IPS-NIHi11 (cell line): Measurements from ENCODE around the gene ITSN1.
A peak's percentile ranks its signal among the peaks of the same experiment; 100 is the strongest.
"Not testable (repeated sequence)": the region's sequence is repeated elsewhere in the genome, so short reads cannot be mapped to it uniquely, and the experiment has no call there.

Experiments used
- DNase-seq: peaks from one replicate; pipeline ENCODE4 v3.0.0; 2012; ENCODE audit warnings: mixed read lengths, low spot score

ITSN1 gene

GRCh38 chr21:33682992-33683627 is 40.8 kb downstream of the ITSN1 start:
- DNase-seq = no peak

- no peak for DNase-seq
Measured at GRCh38 chr21:33684068-33684467, 41.8 kb downstream of the ITSN1 start.

DNA sequence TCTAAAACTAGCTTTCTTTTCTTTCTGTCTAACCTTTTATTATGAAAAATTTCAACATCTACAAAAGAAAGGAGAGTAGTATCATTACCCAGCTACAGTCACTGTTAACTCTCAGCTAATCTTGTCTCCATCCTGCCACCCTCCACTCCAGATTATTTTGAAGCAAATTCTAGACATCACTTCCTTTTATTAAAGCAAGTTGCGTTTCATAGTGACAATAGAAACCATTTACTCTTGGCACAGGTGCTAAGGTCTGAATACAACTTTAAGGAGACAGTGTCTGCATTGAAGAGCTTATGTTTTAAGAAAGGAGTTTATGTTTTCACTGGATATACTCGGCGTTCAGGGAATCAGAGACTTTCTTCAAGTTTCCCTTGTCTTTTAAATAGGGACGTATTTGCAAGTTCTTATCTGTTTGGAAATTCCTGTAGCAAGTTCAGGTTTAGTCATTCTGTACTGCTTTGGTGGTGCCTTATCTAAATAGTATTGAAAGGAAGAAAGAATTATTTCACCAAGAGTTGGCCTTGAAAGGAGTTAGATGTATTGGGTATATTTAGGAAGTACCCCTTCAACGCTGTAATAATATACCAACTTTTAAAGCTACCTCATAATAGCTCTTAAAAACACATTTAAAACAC is 42.7 kb downstream of the ITSN1 start:
- DNase-seq = no peak

DNA sequence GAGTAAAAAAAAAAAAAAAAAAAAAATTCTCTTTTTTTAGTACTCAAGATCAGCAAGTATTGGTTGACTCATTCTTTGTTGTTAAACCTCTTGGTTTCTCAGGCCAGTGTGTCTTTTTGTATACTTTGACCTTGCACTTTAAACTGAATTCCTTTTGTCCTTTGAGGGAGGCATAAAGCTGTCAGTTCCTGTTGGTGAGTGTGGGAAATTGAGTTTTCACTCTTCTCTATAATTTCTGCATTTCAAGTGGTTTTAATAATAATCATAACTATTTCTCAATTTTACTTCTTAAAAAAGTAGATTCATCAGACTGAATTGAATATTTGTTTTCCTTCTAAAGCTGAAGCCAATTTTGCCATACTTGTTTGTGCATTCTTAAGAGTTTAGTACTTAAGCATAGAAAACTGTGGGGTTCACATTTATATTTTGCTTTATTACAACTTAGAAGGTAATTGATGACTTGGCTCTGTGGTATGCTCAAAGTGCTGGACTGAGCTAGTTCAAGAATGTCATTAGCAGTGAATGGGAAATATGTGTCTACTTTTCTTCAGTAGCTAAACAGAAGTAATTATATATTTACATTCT is 43.4 kb downstream of the ITSN1 start:
- no peak for DNase-seq

DNA sequence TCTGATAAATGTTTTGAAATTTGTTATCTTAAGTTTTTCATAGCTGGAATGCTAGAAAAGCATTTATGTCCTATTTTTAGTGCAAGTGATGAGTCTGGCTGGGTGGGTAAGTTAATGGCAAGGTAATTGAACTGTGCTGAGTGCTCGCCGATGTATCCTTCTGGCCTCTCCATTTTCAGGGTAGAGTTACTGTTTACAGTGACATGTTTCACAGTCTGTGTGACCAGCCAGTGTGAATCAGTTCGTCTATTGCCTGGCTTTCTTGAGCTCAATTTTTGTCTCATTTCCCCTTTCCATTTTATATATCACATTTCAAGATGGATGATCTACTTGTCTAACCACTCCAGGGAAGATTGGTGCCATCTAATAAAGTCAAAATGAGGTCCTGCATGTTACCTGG is 44.1 kb downstream of the ITSN1 start:
- no peak for DNase-seq

DNA sequence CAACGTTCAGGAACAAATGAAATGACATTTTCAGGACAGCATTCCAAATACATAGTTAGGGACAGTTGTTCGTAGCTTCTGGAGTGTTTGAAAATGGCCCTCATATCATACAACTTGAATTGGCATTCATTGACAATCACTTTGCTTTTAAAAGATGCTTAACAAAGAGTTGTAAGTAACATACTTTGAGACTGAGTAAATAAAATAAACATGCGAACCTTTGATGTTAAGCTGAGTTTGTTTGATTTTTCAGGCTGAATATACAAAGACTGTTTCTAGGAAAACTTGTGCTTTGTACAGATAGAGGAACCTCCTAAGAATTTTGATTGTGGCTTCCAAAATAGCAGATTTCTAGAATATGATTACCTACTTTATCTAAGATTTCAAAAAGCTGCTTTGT is 45.3 kb downstream of the ITSN1 start:
- DNase-seq = no peak

DNA sequence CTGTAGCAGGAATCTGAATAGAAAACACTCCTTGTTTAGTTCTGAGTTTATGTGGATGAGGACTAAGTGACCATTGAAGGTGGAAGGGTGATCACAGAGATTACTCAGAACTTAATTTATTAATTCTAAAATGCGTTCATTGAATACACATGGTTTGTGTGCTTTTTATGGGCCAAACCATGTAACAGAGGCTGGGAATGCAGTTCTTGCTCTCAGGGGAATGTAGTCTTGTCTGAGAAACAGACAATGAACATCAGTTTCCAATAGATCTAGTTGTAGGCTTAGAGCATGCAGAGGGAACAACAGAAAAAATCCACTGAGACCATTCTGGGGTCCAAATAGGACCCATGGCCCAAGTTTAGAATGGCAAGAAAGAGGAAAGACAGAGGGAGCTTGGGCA is 46.1 kb downstream of the ITSN1 start:
- no peak for DNase-seq

GRCh38 chr21:33690874-33691273 is 48.6 kb downstream of the ITSN1 start:
- no peak for DNase-seq

DNA sequence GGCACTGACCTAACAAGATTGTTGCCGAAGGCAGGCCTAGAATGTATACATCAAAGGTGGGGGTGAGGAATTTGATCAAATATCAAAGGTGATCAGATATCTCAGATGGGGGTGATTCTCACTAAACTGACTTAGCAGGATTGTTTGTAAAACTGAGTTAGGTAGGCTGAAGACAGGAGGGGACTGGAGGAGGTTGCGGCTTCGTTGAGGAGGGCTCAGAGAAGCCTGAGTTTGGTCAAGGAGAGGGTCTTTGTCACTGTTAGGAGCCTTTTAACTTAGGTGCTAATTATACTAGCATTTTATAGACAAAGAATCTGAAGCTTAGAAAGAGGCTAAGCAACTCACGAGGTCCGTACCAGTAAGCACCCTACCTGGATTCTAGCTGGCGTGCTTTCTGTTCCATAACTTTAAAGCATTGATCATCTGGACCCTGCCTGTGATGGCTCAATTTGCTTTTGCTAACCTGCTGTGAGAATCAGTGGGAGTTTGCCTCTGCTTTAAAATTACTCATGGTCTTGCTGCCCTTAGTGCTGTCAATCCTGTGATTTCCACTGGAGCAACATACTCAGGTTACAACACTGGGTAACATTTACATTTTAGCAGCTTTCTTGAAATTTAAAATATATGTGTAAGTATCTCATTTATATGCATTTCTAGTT is 49.8 kb downstream of the ITSN1 start:
- no peak for DNase-seq

GRCh38 chr21:33695813-33696212 is 53.5 kb downstream of the ITSN1 start:
- DNase-seq = no peak

DNA sequence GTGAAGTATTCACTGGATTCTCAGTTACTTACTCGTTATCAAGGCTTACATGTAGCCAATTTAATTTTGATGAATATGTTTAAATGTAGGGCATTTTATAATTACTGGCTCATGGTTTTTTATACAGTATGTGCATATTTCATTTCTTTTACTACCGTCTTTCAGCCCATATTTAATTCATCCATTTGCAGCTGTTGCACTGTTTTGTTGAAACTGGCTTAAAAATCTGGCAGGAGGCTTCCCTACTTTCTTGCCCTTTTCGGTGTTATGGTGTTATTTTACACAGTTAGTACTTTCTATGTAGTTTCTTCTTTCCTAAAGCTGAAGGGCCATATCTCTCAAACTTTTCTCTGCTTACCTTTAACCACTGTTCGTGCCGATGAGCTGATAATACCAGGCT is 54.2 kb downstream of the ITSN1 start:
- no peak for DNase-seq

DNA sequence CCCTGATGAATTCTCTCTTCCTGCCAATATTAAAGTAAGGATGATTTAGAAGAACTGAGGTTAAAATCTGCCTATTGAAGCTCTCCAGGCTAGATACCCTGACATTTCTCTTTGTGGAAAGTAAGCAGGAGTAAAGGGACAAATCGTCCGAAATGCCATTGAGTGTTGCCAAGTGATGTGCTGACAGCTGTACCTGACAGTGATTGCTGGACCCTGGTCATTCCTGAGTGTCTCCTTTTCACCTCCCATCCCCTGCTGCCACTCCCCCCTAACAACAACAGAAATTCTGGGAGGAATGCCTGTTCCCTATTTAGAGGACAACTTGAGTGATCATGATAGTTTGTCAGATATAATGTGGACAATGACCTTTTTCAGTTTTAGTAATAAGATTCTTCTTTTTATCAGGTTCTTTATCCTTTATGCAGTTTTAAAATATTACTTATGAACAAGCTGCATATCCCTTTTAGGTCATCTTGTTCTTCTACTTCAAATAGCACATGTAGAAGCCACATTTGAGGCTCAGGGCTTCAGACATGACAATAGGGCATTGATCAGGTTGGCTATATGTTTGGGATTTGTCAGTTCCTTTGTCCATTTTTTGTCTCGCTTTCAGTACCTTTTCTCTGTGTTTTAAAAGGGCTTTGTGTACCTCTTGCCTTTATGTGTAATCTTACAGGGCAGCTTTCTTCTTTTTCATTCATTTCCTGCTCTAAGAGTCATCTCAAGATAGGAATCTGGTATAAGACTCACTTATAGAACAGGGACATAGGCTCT is 56.0 kb downstream of the ITSN1 start:
- no peak for DNase-seq

GRCh38 chr21:33699277-33699676 is 57.0 kb downstream of the ITSN1 start:
- no peak for DNase-seq

DNA sequence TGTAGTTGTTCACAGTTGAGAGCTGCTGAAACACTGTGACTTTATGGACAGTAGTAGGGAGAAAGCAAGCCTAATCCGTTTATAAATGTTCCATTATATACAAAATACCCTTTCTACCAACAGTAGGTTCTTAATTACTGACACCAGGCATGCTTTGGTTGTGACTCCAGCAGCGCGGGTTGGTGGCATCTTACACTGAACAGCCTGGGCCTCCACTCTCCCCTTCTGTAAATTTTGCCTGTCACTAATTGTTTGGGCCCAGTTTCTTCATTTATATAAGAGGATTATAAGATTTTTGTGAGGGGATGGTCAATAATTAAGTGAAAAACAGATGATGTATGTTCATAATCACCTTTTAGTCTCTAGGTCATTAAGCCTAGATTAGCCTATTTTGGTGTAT is 58.2 kb downstream of the ITSN1 start:
- DNase-seq = no peak

GRCh38 chr21:33703750-33704606 is 61.7 kb downstream of the ITSN1 start:
- DNase-seq = no peak

- DNase-seq = no peak
Measured at GRCh38 chr21:33707846-33708245, 65.5 kb downstream of the ITSN1 start.

DNA sequence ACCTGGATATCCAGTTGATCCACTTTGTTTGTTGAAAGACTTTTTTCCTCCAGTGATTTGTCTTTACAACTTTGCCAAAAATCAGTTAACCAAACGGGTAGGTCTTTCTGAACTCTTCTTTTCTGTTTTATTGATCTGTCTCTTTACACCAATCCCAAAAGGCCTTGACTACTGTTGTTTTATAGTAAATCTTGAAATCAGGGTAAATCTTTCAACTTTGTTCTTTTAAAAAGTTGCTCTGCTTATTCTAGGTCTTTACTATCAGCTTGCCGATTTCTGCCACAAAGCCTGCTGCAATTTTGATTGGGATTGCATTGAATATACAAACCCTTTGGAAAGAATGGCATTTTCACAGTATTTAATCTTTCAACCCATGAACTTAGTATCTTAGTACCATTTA is 66.6 kb downstream of the ITSN1 start:
- DNase-seq = no peak

DNA sequence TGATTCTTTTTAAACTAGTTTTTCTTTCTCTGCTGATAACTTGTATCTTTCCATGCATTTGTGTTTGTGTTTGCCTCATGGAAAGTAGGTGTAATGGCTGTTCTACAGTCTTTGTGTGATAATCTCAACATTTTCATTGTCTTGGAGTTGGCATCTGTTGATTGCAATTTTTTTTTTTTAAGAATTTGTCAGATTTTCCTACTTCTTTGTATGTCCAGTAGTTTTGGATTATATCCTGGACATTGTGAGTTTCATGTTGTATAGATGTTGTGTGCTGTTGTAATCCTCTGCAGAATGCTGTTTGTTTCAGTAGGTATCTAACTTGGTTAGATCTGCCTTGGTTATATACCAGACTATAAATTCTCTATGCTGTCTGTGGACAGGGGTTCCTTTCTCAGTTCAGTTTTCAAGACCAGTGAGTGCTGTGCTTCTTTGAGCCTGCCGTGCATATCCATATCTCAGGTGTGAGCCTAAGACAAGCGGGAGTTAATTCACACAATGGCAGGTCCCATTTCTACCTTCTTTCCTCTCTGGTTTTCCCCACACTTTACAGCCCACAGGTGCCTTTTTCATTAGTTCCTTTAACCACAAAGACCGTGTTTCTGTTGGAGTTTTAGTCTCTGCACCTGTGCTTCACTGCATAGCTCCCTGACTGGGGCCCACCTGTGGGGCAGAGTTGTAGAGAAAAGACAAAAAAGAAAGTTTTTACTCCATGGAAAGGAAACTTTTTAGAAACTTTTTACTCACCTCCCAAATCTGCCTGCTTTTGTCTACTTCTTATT is 69.9 kb downstream of the ITSN1 start:
- DNase-seq = peak; percentile 14

- DNase-seq = no peak
Measured at GRCh38 chr21:33721081-33721480, 78.8 kb downstream of the ITSN1 start.

DNA sequence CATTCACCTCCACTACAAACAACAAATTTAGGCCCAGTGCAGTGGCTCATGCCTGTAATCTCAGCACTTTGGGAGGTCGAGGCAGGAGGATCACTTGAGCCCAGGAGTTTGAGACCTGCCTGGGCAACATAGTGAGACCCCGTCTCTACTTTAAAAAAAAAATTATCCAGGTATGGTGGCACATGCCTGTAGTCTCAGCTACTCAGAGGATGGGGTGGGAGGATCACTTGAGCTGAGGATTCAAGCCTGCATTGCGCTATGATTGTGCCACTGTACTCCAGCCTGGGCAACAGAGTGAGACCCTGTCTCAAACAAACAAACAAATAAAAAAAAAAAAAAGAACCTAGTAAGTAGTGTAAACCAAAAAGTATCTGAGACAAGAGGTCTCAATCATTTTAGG is 86.8 kb downstream of the ITSN1 start:
- not testable (repeated sequence) for DNase-seq

DNA sequence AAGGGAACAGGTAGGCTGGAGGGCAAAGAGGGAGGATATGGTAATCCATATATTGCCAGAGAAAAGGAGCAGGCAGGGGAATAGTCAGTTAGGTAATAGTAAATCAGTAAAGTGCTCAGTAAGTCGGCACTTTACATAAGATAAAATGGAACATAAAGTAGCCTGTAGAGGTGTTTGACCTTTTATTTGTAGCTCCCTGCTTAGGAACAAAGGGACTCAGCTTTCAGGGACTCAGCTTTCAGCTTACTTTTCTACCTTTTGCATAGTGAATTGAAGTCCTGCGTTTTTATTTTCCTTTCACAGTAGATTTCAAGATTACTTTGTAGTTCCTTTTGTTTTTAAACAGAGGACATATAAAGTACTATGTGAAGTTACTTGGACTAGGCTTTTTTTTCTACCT is 87.3 kb downstream of the ITSN1 start:
- no peak for DNase-seq
